GM12878 (cell line): ENCODE measurements around the gene RPRD2. TPM values are rescaled to one million over a fixed set of nuclear protein-coding genes. Genes with fewer than 3 reads are reported as not detected.

ENCODE experiments used
- ATAC-seq: fragments of 200-7000 bp; cut with Tn5 transposase; 3 replicates; pipeline ENCODE4 v1.9.1; 2020; ENCODE audit warnings: mild to moderate bottlenecking, moderate library complexity
- BruUV-seq: library from RNA; stranded (reverse); fragments of 400-500 nt; replicated peaks from 2 replicates; lab custom pipeline; 2021; lab: Mats Ljungman, UMichigan
- CTCF ChIA-PET: fragments of 300-600 bp; sonication (Branson Sonifier 250); formaldehyde crosslinking; extraction: SDS; loops from one replicate; lab custom pipeline; 2021; ENCODE audit warnings: inconsistent platforms; lab: Yijun Ruan, JAX
- POLR2A ChIA-PET: fragments of 350-600 bp; formaldehyde crosslinking; extraction: SDS; loops from one replicate; lab custom pipeline; 2021; ENCODE audit warnings: inconsistent platforms; lab: Charles Lee
- RAD21 ChIA-PET: fragments of 300-600 bp; sonication (Branson Sonifier 250); formaldehyde crosslinking; loops from one replicate; lab custom pipeline; 2023; ENCODE audit warnings: antibody characterized with exemption; ENCODE audit not compliant: unreplicated experiment; lab: Charles Lee
- SMC1A ChIA-PET: fragments of 300-600 bp; sonication (Branson Sonifier 250); formaldehyde crosslinking; loops from one replicate; lab custom pipeline; 2023; ENCODE audit not compliant: unreplicated experiment, uncharacterized antibody; lab: Charles Lee
- DNase-seq: peaks from one replicate; pipeline ENCODE4 v3.0.0-alpha.2; 2011; ENCODE audit warnings: low read depth, low spot score
- FAIRE-seq: peaks from 3 replicates; lab custom pipeline; 2011; peaks lifted over from hg19 to GRCh38; lab: Jason Lieb, UNC
- H2AFZ ChIP-seq: 2 replicates; pipeline ENCODE4 v1.6.0; 2011; ENCODE audit warnings: low read depth, low read length, control low read depth; ENCODE audit not compliant: control insufficient read depth
- H3K27ac ChIP-seq: 2 replicates; pipeline ENCODE4 v1.5.1; 2011; ENCODE audit warnings: control low read depth; ENCODE audit not compliant: control insufficient read depth, insufficient read depth
- H3K27me3 ChIP-seq, 2 experiments: replicated peaks in 1 of 2; 2 replicates each; pipeline versions ENCODE4 v1.6.0 to v1.6.1; 2011; ENCODE audit warnings: low read length in 1 of 2; ENCODE audit not compliant: control insufficient read depth in 2 of 2, insufficient read depth in 2 of 2
- H3K36me3 ChIP-seq, 2 experiments: 2 replicates each; pipeline ENCODE4 v1.5.1; 2011; ENCODE audit warnings: low read length in 1 of 2; ENCODE audit not compliant: control insufficient read depth in 2 of 2, insufficient read depth in 2 of 2
- H3K4me1 ChIP-seq: 2 replicates; pipeline ENCODE4 v1.6.1; 2011; ENCODE audit warnings: mild to moderate bottlenecking, low read length, moderate library complexity, mixed read lengths; ENCODE audit not compliant: control insufficient read depth, insufficient read depth
- H3K4me2 ChIP-seq: 2 replicates; pipeline ENCODE4 v1.6.0; 2011; ENCODE audit warnings: control low read depth; ENCODE audit not compliant: control insufficient read depth, insufficient read depth
- H3K4me3 ChIP-seq: fragments of 200-600 bp; sonication (generic); 2 replicates; pipeline ENCODE4 v1.5.1; 2016
- H3K79me2 ChIP-seq: 2 replicates; pipeline ENCODE4 v1.6.0; 2011; ENCODE audit warnings: low read length; ENCODE audit not compliant: control insufficient read depth, insufficient read depth
- H3K9ac ChIP-seq: 2 replicates; pipeline ENCODE4 v1.8.0; 2011; ENCODE audit warnings: low read length, control low read depth, mixed read lengths; ENCODE audit not compliant: control insufficient read depth, insufficient read depth
- H3K9me3 ChIP-seq: replicated peaks from 3 replicates; pipeline ENCODE4 v1.5.1; 2011; ENCODE audit warnings: mild to moderate bottlenecking, low read length; ENCODE audit not compliant: control insufficient read depth, insufficient read depth
- H4K20me1 ChIP-seq: 2 replicates; pipeline ENCODE4 v1.6.0; 2011; ENCODE audit not compliant: control insufficient read depth, insufficient read depth
- EP300 ChIP-seq, 2 experiments: fragments of 150-350 bp in 1 of 2; IDR thresholded peaks; 2 replicates each; pipeline ENCODE4 v1.6.1; 2011 to 2012; ENCODE audit warnings: low read depth in 2 of 2, low read length in 2 of 2, borderline replicate concordance in 1 of 2, improper control_type of control experiment in 1 of 2, inconsistent platforms in 1 of 2; ENCODE audit not compliant: control insufficient read depth in 1 of 2
- LARP7 ChIP-seq: fragments of 450-650 bp; IDR thresholded peaks from 2 replicates; pipeline ENCODE4 v1.6.1; 2017; ENCODE audit warnings: mild to moderate bottlenecking
- MXI1 ChIP-seq: fragments of 150-350 bp; IDR thresholded peaks from 2 replicates; pipeline ENCODE4 v1.6.1; 2011; ENCODE audit warnings: low read depth, mild to moderate bottlenecking, inconsistent platforms, low read length, improper control_type of control experiment
- NR2C2 ChIP-seq: IDR thresholded peaks from 2 replicates; pipeline ENCODE4 v1.6.1; 2011; ENCODE audit warnings: borderline replicate concordance, low read depth; ENCODE audit not compliant: control insufficient read depth, insufficient read length
- SMARCA5 ChIP-seq: fragments of 450-650 bp; IDR thresholded peaks from 2 replicates; pipeline ENCODE4 v1.6.1; 2017; ENCODE audit warnings: mild to moderate bottlenecking
- SPI1 ChIP-seq: IDR thresholded peaks from 2 replicates; pipeline ENCODE4 v1.6.1; 2011; ENCODE audit warnings: low read depth, mild to moderate bottlenecking, low read length, moderate library complexity, borderline replicate concordance; ENCODE audit not compliant: insufficient read depth
- WGBS: methylation state at CpG from one replicate; pipeline ENCODE4 v1.1.6; 2016; ENCODE audit warnings: low lambda C conversion rate; ENCODE audit not compliant: insufficient replicate concordance, insufficient coverage; ENCODE audit errors: missing lambda C conversion rate; 5-methylcytosine and 5-hydroxymethylcytosine counted together
- in situ Hi-C: fragments of 300-500 bp; cut with MboI; formaldehyde crosslinking; loops from 9 replicates; pipeline ENCODE4 v1.14.3; 2018; ENCODE audit warnings: mixed read lengths
- intact Hi-C: fragments of 100-400 bp; cut with micrococcal nuclease; formaldehyde crosslinking; loops from one replicate; pipeline ENCODE4 v1.14.2; 2022; ENCODE audit not compliant: unreplicated experiment
- polyA plus RNA-seq, 11 experiments: library from polyadenylated mRNA; depleted of rRNA in 4 of 11; unstranded in 6 of 11; stranded (reverse) in 5 of 11; fragments of >200 nt; fragmentation: Nextera tagmentation in 4 of 11; fragmentation: Illumina TruSeq in 1 of 11; extraction: Ambion mirVana in 4 of 11; extraction: Trizol in 1 of 11; gene quantifications; 1 replicate in 1 of 11; 2 replicates in 10 of 11; pipeline versions ENCODE4 v1.2.1 to v1.2.3, GENCODE V29; 2011 to 2016; ENCODE audit warnings: inconsistent platforms in 2 of 11, missing spikeins in 2 of 11, low read depth in 1 of 11
- total RNA-seq, 4 experiments: library from RNA; depleted of rRNA in 3 of 4; stranded (reverse); fragments of >200 nt in 3 of 4; fragmentation: Illumina TruSeq in 1 of 4; extraction: Trizol in 1 of 4; gene quantifications; 2 replicates each; pipeline versions ENCODE4 v1.2.1 to v1.2.3, GENCODE V29; 2013 to 2021
- TF ChIP-seq, protein P1 (sequence below): fragments of 450-650 bp; IDR thresholded peaks from 2 replicates; pipeline ENCODE4 v1.6.1; 2016; ENCODE audit warnings: mild to moderate bottlenecking, moderate library complexity, borderline replicate concordance
- TF ChIP-seq, protein P2 (sequence below): fragments of 450-650 bp; IDR thresholded peaks from 2 replicates; pipeline ENCODE4 v1.6.1; 2017; ENCODE audit warnings: low read depth, mild to moderate bottlenecking, moderate library complexity
- TF ChIP-seq, protein P3 (sequence below): fragments of 450-650 bp; IDR thresholded peaks from 2 replicates; pipeline ENCODE4 v1.6.1; 2016; ENCODE audit warnings: mild to moderate bottlenecking

The RPRD2 gene
- total and polyA plus RNA-seq, 10 of the 15 experiments (the other 5 are each of a cell fraction or from before 2014, with no cell fraction given), result 1.9 to 24.8 (median 13.3) TPM

- TF ChIP-seq, protein P1, sequence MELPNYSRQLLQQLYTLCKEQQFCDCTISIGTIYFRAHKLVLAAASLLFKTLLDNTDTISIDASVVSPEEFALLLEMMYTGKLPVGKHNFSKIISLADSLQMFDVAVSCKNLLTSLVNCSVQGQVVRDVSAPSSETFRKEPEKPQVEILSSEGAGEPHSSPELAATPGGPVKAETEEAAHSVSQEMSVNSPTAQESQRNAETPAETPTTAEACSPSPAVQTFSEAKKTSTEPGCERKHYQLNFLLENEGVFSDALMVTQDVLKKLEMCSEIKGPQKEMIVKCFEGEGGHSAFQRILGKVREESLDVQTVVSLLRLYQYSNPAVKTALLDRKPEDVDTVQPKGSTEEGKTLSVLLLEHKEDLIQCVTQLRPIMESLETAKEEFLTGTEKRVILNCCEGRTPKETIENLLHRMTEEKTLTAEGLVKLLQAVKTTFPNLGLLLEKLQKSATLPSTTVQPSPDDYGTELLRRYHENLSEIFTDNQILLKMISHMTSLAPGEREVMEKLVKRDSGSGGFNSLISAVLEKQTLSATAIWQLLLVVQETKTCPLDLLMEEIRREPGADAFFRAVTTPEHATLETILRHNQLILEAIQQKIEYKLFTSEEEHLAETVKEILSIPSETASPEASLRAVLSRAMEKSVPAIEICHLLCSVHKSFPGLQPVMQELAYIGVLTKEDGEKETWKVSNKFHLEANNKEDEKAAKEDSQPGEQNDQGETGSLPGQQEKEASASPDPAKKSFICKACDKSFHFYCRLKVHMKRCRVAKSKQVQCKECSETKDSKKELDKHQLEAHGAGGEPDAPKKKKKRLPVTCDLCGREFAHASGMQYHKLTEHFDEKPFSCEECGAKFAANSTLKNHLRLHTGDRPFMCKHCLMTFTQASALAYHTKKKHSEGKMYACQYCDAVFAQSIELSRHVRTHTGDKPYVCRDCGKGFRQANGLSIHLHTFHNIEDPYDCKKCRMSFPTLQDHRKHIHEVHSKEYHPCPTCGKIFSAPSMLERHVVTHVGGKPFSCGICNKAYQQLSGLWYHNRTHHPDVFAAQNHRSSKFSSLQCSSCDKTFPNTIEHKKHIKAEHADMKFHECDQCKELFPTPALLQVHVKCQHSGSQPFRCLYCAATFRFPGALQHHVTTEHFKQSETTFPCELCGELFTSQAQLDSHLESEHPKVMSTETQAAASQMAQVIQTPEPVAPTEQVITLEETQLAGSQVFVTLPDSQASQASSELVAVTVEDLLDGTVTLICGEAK, result peak; percentile 46; the same call in 1 of the 2 replicates
- TF ChIP-seq SMARCA5 (0 out of 2 replicates have a peak, but pooled peaks have one; percentile 19), NR2C2 (no peak)
Measured at GRCh38 chr1:150362721-150363425, 1.1 kb upstream of the RPRD2 start (continued).

DNA sequence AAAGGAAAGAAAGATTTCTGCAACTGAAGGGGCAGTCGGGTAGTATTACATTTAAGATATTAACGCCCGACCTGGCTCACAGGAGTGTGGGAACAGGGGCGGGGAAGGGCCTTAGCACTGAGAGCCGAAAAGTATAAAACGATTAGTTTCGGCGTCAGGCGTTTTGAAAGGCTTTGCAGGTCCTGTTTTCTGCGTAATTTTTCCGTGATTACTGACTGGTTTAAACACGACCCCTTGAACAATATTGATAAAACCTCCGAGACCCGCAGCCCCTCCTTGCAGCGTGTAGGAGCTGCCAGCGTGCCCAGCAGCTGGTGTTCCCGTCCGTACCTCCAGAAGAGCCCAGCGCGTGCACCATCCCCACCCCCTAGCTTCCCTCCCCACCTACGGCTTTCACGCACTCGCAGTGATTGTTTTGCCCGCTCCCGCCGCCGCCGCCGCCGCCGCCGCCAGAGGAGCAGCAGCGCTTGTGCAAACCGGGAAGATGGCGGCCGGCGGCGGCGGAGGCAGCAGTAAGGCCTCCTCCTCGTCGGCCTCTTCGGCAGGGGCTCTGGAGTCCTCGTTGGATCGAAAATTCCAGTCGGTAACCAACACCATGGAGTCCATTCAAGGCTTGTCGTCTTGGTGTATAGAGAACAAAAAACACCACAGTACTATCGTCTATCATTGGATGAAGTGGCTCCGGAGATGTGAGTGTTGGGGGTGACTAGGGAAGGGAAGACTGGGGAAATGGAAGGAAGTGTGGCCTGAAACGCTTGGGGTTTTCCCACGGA lies 470 bp downstream of the RPRD2 start:
- intact Hi-C loops (loop anchor here (5.0 to 10.0 kb wide), 2 partner anchors 42 to 130 kb away; partner anchors contain the start of genes ANP32E and PRPF3), in situ Hi-C loops (no loop called here)
- peak overlapping the region; percentile 71 for H2AFZ ChIP-seq
- H3K27ac ChIP-seq, result peak overlapping the region; percentile 94
- H4K20me1 ChIP-seq, result no peaks in the 10 kb centered on the region
- DNase-seq (no peak), ATAC-seq (peak; percentile 58), FAIRE-seq (no peak)
- WGBS, result under 1% methylated on average over 50 of the region's 50 CpGs
- H3K27me3 ChIP-seq, result no peaks in the 10 kb centered on the region
- ChIA-PET POLR2A (interaction anchor here (0.7 to 2.3 kb wide), 10 partner anchors 9 to 215 kb away, joined by 3 to 24 read pairs (median 4); partner anchors contain the start of genes C1orf54, MCL1, PRPF3 and TARS2), CTCF (interaction anchor here (0.7 to 2.2 kb wide), 6 partner anchors 7 to 196 kb away, joined by 3 to 8 read pairs (median 5); partner anchors contain the start of gene TARS2), SMC1A (interaction anchor here (0.9 to 1.4 kb wide), 7 partner anchors 8 to 152 kb away, joined by 3 to 6 read pairs (median 4); no protein-coding TSS in a partner anchor), RAD21 (interaction anchor here (0.8 to 1.7 kb wide), 9 partner anchors 21 to 963 kb away, joined by 3 to 7 read pairs (median 3); partner anchors contain the start of genes ENSA, GOLPH3L and PI4KB)
- H3K9ac ChIP-seq, result peak overlapping the region; percentile 93
- H3K4me1 ChIP-seq, result peaks cover 5% of the 10 kb centered on the region
- no peaks in the 10 kb centered on the region for H3K36me3 ChIP-seq
- BruUV-seq, result TSS peak; percentile 88
- peak overlapping the region; percentile 64 for H3K4me2 ChIP-seq
- no peaks in the 10 kb centered on the region for H3K9me3 ChIP-seq
- peak overlapping the region; percentile 69 for H3K4me3 ChIP-seq
- peaks cover 51% of the 10 kb centered on the region for H3K79me2 ChIP-seq
- TF ChIP-seq SPI1 (peak; percentile 40; the same call in 1 of the 2 replicates), EP300 (IDR thresholded peaks at IDR 0.05; ENCODE audit: borderline replicate concordance in 1 of 2, control insufficient read depth in 1 of 2, low read depth in 2 of 2, low read length in 2 of 2) (no peak), MXI1 (peak; percentile 34; the same call in 1 of the 2 replicates), LARP7 (0 out of 2 replicates have a peak, but pooled peaks have one; percentile 36)
- TF ChIP-seq, protein P2, sequence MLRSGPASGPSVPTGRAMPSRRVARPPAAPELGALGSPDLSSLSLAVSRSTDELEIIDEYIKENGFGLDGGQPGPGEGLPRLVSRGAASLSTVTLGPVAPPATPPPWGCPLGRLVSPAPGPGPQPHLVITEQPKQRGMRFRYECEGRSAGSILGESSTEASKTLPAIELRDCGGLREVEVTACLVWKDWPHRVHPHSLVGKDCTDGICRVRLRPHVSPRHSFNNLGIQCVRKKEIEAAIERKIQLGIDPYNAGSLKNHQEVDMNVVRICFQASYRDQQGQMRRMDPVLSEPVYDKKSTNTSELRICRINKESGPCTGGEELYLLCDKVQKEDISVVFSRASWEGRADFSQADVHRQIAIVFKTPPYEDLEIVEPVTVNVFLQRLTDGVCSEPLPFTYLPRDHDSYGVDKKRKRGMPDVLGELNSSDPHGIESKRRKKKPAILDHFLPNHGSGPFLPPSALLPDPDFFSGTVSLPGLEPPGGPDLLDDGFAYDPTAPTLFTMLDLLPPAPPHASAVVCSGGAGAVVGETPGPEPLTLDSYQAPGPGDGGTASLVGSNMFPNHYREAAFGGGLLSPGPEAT, result peak; percentile 38; the same call in 1 of the 2 replicates
- TF ChIP-seq, protein P3, sequence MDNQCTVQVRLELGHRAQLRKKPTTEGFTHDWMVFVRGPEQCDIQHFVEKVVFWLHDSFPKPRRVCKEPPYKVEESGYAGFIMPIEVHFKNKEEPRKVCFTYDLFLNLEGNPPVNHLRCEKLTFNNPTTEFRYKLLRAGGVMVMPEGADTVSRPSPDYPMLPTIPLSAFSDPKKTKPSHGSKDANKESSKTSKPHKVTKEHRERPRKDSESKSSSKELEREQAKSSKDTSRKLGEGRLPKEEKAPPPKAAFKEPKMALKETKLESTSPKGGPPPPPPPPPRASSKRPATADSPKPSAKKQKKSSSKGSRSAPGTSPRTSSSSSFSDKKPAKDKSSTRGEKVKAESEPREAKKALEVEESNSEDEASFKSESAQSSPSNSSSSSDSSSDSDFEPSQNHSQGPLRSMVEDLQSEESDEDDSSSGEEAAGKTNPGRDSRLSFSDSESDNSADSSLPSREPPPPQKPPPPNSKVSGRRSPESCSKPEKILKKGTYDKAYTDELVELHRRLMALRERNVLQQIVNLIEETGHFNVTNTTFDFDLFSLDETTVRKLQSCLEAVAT, result peak; percentile 50
